C4-2B (cell line): Measurements from ENCODE around the gene SLC7A4.
"Not testable (repeated sequence)": the region's sequence is repeated elsewhere in the genome, so short reads cannot be mapped to it uniquely, and the experiment has no call there.

Source experiments
- CTCF ChIP-seq: fragments of 450-650 bp; conservative IDR thresholded peaks from 2 replicates; pipeline ENCODE4 v1.5.1; 2017; ENCODE audit warnings: mild to moderate bottlenecking
- ZFX ChIP-seq: fragments of 450-650 bp; IDR thresholded peaks from 2 replicates; pipeline ENCODE4 v1.6.1; 2017

DNA sequence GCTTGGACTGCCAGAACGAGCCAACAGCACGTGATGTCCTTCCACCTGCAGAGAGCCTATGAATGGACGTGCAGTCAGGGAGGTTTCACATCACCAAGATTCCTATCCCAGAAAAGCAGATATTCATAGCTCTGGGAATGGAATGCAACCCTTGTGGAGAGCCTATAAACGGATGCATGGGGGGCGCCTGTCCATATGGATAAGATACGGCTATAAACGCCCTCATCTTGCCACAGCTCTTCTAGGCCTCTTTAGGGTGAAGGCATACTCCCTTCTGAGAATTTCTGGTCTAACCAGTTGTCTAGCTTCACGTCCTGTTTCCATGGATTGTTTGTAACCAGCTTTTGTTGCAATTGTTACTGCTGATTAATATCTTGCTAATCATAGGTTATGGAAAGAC lies 39.4 kb upstream of the SLC7A4 start:
- not testable (repeated sequence) for TF ChIP-seq CTCF, ZFX
